ENCODE results near the gene AGXT2. TPM values are rescaled to one million over a fixed set of nuclear protein-coding genes. Genes with fewer than 3 reads are reported as not detected.

AGXT2 gene
- total and polyA plus RNA-seq, 2 donors (not counting 3 experiments of a cell fraction or from before 2014, with no cell fraction given), result not detected

DNA sequence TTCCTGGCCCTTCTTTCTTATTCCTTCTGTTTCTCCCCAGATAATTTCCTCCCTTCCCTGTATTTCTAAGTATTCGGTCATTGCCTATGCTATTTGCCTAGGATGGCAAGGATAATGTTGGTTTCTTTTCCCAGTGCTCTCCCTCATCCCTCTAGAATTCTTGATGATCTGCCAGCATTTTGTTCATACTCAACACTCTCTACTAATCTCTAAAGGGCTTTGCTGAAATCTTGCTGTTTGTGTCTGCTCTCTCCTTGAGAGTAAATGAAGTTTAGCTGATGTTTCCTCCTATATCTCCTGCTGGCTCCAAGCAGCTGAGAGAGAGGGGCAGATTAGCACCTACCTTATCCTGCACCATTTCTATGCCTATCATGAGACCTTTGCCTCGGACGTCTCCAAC, 38.1 kb downstream of the AGXT2 start:
- H3K4me2 ChIP-seq (ENCODE audit: insufficient read depth, low read length), result no peak overlapping the region
- FAIRE-seq, result no peak
- H3K27ac ChIP-seq (ENCODE audit: insufficient read depth, low read depth, low read length), result no peak overlapping the region
- ChIA-PET POLR2A (no interaction called here), CTCF (no interaction called here)
- no peak overlapping the region for H3K9ac ChIP-seq (replicated peaks; ENCODE audit: extremely low read depth, insufficient read depth, low read length)
- peaks cover 0 to 4% of the 10 kb centered on the region in 2 experiments for H3K27me3 ChIP-seq (ENCODE audit: control insufficient read depth in 2 of 2, insufficient read depth in 2 of 2, low read length in 2 of 2)
- H3K9me1 ChIP-seq (replicated peaks; ENCODE audit: control insufficient read depth, extremely low read depth, insufficient read depth, low read length), result no peaks in the 10 kb centered on the region
- no peak overlapping the region for H2AFZ ChIP-seq (ENCODE audit: low read depth, low read length)
- no peak for DNase-seq (ENCODE audit: low read depth, low spot score)
- no peaks in the 10 kb centered on the region for H3K36me3 ChIP-seq (ENCODE audit: control insufficient read depth in 2 of 2, extremely low read depth in 1 of 2, insufficient read depth in 2 of 2, low read length in 2 of 2)
- dilution Hi-C loops (cut with MboI; ENCODE audit: extremely low pct_ligation_motif_present, low sequenced_read_pairs) (no loop called here), intact Hi-C loops (cut with micrococcal nuclease) (no loop called here)
- TF ChIP-seq POLR2A (IDR thresholded peaks at IDR 0.05; ENCODE audit: low read depth, low read length) (no peak), JUN (IDR thresholded peaks at IDR 0.05; ENCODE audit: borderline replicate concordance, insufficient read depth, insufficient read length, low read depth) (no peak), MAX (IDR thresholded peaks at IDR 0.05; ENCODE audit: insufficient read depth, insufficient read length) (no peak), EZH2 (IDR thresholded peaks at IDR 0.05; ENCODE audit: borderline replicate concordance, low read depth, low read length, severe bottlenecking) (no peak), POLR2AphosphoS5 (IDR thresholded peaks at IDR 0.05; ENCODE audit: insufficient read depth, low read depth, low read length) (no peak), MYC (IDR thresholded peaks at IDR 0.05; ENCODE audit: low read depth, low read length) (no peak), FOS (IDR thresholded peaks at IDR 0.05; ENCODE audit: borderline replicate concordance, insufficient read depth, low read length) (no peak)
- TF ChIP-seq, protein P1, sequence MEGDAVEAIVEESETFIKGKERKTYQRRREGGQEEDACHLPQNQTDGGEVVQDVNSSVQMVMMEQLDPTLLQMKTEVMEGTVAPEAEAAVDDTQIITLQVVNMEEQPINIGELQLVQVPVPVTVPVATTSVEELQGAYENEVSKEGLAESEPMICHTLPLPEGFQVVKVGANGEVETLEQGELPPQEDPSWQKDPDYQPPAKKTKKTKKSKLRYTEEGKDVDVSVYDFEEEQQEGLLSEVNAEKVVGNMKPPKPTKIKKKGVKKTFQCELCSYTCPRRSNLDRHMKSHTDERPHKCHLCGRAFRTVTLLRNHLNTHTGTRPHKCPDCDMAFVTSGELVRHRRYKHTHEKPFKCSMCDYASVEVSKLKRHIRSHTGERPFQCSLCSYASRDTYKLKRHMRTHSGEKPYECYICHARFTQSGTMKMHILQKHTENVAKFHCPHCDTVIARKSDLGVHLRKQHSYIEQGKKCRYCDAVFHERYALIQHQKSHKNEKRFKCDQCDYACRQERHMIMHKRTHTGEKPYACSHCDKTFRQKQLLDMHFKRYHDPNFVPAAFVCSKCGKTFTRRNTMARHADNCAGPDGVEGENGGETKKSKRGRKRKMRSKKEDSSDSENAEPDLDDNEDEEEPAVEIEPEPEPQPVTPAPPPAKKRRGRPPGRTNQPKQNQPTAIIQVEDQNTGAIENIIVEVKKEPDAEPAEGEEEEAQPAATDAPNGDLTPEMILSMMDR (IDR thresholded peaks at IDR 0.05; ENCODE audit: extremely low read depth in 1 of 2, insufficient read depth in 1 of 2, low read depth in 1 of 2, low read length in 2 of 2), result no peak
- H4K20me1 ChIP-seq (replicated peaks; ENCODE audit: control insufficient read depth, extremely low read depth, insufficient read depth, low read length), result no peaks in the 10 kb centered on the region
- H3K9me3 ChIP-seq (replicated peaks; ENCODE audit: control insufficient read depth, insufficient read depth, low read length), result no peaks in the 10 kb centered on the region
- H3K4me3 ChIP-seq (replicated peaks in 1 of 3; ENCODE audit: insufficient read depth in 1 of 3, low read depth in 1 of 3, low read length in 3 of 3), result no peak overlapping the region
- H3K79me2 ChIP-seq (ENCODE audit: control insufficient read depth, insufficient read depth, low read length), result no peaks in the 10 kb centered on the region
- H3K4me1 ChIP-seq (ENCODE audit: control insufficient read depth, extremely low read depth, insufficient read depth, low read length), result no peaks in the 10 kb centered on the region
- no TSS peak for BruUV-seq (replicated peaks)

All from endothelial cell of umbilical vein (primary cell).